SU-DHL-6 (cell line): Measurements from ENCODE around the gene ZFAND2A.

Source experiments
- EZH2phosphoT487 ChIP-seq: fragments of 200-600 bp; sonication (generic), shearing (Covaris generic); conservative IDR thresholded peaks from 2 replicates; pipeline ENCODE4 v1.6.1; 2018; ENCODE audit warnings: mild to moderate bottlenecking, antibody characterized with exemption, low read length, moderate library complexity, mixed read lengths
- TF ChIP-seq, protein P1 (sequence below): fragments of 200-600 bp; sonication (generic); IDR thresholded peaks from one replicate; pipeline ENCODE4 v1.5.1; 2017; ENCODE audit warnings: antibody characterized with exemption, mild to moderate bottlenecking, low read length, moderate library complexity; ENCODE audit not compliant: insufficient read depth, poor library complexity, severe bottlenecking

DNA sequence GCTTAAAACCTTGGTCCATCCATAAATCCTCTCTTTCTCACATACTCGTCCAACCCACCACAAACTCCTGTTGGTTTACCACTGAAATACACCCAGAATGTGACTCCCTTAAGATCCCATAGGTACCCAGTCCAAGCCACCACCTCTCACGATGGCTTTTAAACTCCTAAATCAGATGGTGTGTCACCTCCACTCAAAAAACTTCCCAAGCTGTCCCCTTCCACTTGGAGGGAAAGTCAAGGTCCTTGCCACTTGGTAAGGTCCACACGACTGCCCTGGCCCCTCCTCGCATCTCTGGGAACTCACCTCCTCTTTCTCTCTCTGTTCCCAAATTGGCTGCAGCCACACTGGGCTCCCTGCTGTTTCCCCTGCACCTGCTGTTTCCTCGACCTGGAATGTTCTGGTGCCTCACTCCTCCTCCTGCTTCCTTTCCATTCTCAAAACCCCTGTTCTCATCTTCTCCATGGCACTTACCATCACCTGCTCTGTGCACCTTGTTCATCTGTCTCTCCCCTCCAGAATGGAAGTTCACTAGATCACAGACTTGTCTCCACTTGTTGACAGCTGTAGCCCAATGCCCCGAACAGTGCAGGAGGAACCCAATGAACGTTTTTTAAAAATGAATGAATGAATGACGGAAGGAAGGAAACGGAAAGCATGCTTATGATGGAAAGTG is 23.0 kb downstream of the ZFAND2A start:
- TF ChIP-seq, protein P1, sequence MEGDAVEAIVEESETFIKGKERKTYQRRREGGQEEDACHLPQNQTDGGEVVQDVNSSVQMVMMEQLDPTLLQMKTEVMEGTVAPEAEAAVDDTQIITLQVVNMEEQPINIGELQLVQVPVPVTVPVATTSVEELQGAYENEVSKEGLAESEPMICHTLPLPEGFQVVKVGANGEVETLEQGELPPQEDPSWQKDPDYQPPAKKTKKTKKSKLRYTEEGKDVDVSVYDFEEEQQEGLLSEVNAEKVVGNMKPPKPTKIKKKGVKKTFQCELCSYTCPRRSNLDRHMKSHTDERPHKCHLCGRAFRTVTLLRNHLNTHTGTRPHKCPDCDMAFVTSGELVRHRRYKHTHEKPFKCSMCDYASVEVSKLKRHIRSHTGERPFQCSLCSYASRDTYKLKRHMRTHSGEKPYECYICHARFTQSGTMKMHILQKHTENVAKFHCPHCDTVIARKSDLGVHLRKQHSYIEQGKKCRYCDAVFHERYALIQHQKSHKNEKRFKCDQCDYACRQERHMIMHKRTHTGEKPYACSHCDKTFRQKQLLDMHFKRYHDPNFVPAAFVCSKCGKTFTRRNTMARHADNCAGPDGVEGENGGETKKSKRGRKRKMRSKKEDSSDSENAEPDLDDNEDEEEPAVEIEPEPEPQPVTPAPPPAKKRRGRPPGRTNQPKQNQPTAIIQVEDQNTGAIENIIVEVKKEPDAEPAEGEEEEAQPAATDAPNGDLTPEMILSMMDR, result no peak
- TF ChIP-seq EZH2phosphoT487, result no peak
